Right atrium auricular region (tissue), 2 donors: ENCODE data around the gene SAFB2. TPM values are rescaled to one million over a fixed set of nuclear protein-coding genes. Genes with fewer than 3 reads are reported as not detected.
A peak's percentile ranks its signal among the peaks of the same experiment; 100 is the strongest.

Experiments used
- DNase-seq: peaks from one replicate; pipeline ENCODE4 v3.0.0-alpha.2; 2019; ENCODE audit warnings: low spot score
- H3K27ac ChIP-seq, 2 donors: fragments of 200-600 bp; sonication (generic); 1 replicate in 1 of 2; 2 replicates in 1 of 2; pipeline ENCODE4 v1.5.1; 2016 to 2019
- H3K27me3 ChIP-seq, 2 donors: fragments of 200-600 bp; sonication (generic); one replicate each; pipeline versions ENCODE4 v1.5.1 to v1.6.0; 2017 to 2019
- H3K36me3 ChIP-seq: fragments of 200-600 bp; sonication (generic); one replicate; pipeline ENCODE4 v1.5.1; 2016
- H3K4me1 ChIP-seq, 2 donors: fragments of 200-600 bp; sonication (generic); one replicate each; pipeline versions ENCODE4 v1.5.1 to v1.6.0; 2017 to 2019
- H3K4me3 ChIP-seq, 2 donors: fragments of 200-600 bp; sonication (generic); 1 replicate in 1 of 2; 2 replicates in 1 of 2; pipeline ENCODE4 v1.5.1; 2017 to 2019; ENCODE audit warnings: mild to moderate bottlenecking in 1 of 2, moderate library complexity in 1 of 2
- H3K9me3 ChIP-seq, 2 donors: fragments of 200-600 bp; sonication (generic); one replicate each; pipeline ENCODE4 v1.5.1; 2019
- total RNA-seq, 2 donors: library from RNA; depleted of rRNA; stranded (reverse); fragments of >200 nt; gene quantifications; one replicate each; pipeline ENCODE4 v1.1.0, GENCODE V29; 2016
- TF ChIP-seq, protein P1 (sequence below), 2 donors: fragments of 200-600 bp; sonication (generic); IDR thresholded peaks; one replicate each; pipeline ENCODE4 v1.5.1; 2019; ENCODE audit warnings: antibody characterized with exemption in 2 of 2

SAFB2 gene
- total RNA-seq, 2 donors from 2014 or later: 16.1 to 26.6 TPM

GRCh38 chr19:5588906-5589676 lies 33.5 kb downstream of the SAFB2 start:
- TF ChIP-seq, protein P1, sequence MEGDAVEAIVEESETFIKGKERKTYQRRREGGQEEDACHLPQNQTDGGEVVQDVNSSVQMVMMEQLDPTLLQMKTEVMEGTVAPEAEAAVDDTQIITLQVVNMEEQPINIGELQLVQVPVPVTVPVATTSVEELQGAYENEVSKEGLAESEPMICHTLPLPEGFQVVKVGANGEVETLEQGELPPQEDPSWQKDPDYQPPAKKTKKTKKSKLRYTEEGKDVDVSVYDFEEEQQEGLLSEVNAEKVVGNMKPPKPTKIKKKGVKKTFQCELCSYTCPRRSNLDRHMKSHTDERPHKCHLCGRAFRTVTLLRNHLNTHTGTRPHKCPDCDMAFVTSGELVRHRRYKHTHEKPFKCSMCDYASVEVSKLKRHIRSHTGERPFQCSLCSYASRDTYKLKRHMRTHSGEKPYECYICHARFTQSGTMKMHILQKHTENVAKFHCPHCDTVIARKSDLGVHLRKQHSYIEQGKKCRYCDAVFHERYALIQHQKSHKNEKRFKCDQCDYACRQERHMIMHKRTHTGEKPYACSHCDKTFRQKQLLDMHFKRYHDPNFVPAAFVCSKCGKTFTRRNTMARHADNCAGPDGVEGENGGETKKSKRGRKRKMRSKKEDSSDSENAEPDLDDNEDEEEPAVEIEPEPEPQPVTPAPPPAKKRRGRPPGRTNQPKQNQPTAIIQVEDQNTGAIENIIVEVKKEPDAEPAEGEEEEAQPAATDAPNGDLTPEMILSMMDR (IDR thresholded peaks at IDR 0.05): no peak
- DNase-seq: no peak
- Histone ChIP-seq H3K4me1 (peaks cover 0 to 41% of the 10 kb centered on the region in 2 donors), H3K36me3 (peaks cover 79% of the 10 kb centered on the region), H3K27me3 (no peaks in the 10 kb centered on the region), H3K27ac (peak overlapping the region; percentile 65 to 79), H3K4me3 (no peak overlapping the region), H3K9me3 (no peaks in the 10 kb centered on the region)

DNA sequence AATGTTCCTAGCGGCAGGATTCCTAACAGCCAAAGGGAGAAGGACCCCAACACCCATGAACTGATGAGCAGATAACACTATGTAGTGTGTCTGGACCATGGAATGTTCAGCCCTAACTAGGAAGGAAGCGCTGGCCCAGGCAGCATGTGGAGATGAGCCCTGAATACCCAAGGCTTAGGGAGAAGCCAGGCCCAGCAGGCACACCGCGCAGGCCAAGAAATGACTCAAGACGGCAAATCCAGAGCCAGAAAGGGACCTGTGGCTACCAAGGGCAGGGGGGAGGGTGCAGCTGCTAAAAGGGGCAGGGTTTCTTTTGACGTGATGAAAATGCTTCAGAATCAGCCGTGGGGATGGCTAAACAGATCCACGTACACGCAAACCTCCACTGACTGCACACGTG lies 34.1 kb downstream of the SAFB2 start:
- TF ChIP-seq, protein P1 (IDR thresholded peaks at IDR 0.05): no peak
- no peaks in the 10 kb centered on the region for H3K9me3 ChIP-seq
- H3K36me3 ChIP-seq: peaks cover 73% of the 10 kb centered on the region
- H3K4me3 ChIP-seq: no peak overlapping the region
- peak overlapping the region; percentile 65 to 79 for H3K27ac ChIP-seq
- DNase-seq: no peak
- no peaks in the 10 kb centered on the region for H3K27me3 ChIP-seq
- H3K4me1 ChIP-seq: peaks cover 0 to 41% of the 10 kb centered on the region in 2 donors

DNA sequence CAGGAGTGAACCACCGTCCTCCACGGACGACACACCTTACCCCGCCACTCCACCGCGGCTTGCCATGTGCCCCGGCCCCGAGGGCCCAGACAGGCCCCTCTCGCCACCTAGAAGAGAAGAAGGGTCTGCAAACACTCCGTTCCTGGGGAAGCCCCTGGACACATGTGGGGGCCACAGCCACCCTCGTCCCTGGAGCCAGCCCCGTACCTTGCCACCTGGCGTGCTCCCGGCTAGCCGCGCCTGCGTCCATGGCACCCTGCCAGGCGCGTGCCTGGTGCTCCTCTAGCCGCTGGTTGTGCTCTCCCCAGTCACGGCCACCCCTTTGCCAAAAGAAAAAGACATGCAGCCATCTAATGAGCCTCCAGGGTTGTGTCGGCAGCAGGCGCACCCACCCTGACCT lies 34.9 kb downstream of the SAFB2 start:
- no peaks in the 10 kb centered on the region for H3K27me3 ChIP-seq
- no peak overlapping the region for H3K27ac ChIP-seq
- DNase-seq: no peak
- H3K36me3 ChIP-seq: peaks cover 72% of the 10 kb centered on the region
- H3K9me3 ChIP-seq: no peaks in the 10 kb centered on the region
- TF ChIP-seq, protein P1 (IDR thresholded peaks at IDR 0.05): no peak
- no peak overlapping the region for H3K4me3 ChIP-seq
- H3K4me1 ChIP-seq: peaks cover 0 to 41% of the 10 kb centered on the region in 2 donors

DNA sequence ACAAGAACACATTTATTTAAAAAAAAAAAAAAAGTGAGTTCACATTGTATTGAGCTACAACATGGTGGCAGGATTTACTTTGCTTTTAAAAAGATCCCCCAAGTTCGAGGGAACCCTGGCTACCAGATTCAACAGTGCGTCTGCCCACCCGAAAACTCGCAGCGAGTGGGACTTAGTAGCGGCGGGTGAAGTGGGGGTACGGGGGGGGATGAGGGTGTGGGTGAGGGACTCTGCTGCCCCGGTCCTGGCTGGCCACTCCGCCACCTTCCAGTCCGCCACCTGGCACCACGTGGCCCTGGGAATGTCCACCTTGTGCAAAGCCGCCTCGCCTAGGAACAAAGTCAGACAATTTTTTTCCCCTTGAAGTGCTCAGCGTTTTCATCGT lies 35.5 kb downstream of the SAFB2 start:
- peaks cover 70% of the 10 kb centered on the region for H3K36me3 ChIP-seq
- no peak overlapping the region for H3K27ac ChIP-seq

DNA sequence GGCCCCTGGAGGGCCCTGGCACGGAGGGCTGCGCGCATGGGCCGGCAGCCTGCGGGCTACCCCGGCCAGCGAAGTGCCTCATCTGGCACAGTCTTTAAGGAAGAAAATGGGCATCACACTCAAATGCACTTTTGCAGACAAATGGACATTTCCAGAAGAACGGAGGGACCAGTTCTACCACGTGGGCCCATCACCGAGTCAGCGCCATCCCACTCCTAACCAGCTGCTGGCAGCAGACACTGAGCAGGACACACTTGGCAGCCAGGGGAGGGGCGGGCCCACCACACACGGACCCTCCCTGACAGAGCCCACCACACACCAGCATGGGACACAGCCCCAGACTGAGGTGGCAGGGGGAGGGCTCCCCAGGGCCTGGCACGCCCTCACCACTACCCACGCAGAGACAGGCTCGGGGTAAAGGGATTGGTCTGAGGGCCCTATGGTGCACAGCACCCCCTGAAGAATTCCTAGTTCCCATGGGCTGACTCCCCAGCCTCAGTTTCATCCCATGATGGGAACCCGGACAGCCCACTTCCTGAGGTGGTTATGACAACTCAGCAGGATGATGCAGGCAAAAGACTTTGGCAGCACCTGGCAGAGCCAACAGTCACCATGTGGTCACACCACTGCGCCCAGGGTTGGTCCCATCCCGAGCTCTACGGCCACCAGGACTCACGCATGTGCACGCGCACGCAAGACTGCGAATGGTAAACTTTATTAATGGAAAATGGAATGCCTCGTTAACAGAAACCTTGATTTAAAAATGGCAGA lies 36.1 kb downstream of the SAFB2 start:
- H3K27ac ChIP-seq: peak overlapping the region; percentile 49

More for the DNA sequence above, 35.5 kb downstream of the SAFB2 start:
- no peaks in the 10 kb centered on the region for H3K27me3 ChIP-seq
- no peaks in the 10 kb centered on the region for H3K9me3 ChIP-seq
- H3K4me3 ChIP-seq: no peak overlapping the region
- TF ChIP-seq, protein P1 (IDR thresholded peaks at IDR 0.05): no peak
- DNase-seq: no peak
- peaks cover 0 to 41% of the 10 kb centered on the region in 2 donors for H3K4me1 ChIP-seq

More for the DNA sequence above, 36.1 kb downstream of the SAFB2 start:
- H3K27me3 ChIP-seq: no peaks in the 10 kb centered on the region
- peaks cover 0 to 41% of the 10 kb centered on the region in 2 donors for H3K4me1 ChIP-seq
- H3K36me3 ChIP-seq: peaks cover 64% of the 10 kb centered on the region
- TF ChIP-seq, protein P1 (IDR thresholded peaks at IDR 0.05): no peak
- no peaks in the 10 kb centered on the region for H3K9me3 ChIP-seq
- H3K4me3 ChIP-seq: no peak overlapping the region
- no peak for DNase-seq
